HG03457 (cell line): Measurements from ENCODE around the gene CFAP73.

ENCODE experiments used
- ATAC-seq: cut with Tn5 transposase; IDR thresholded peaks from one replicate; pipeline ENCODE4 v1.9.1; 2021; ENCODE audit warnings: moderate number of reproducible peaks; ENCODE audit not compliant: unreplicated experiment

Gene CFAP73

GRCh38 chr12:113162102-113163029 lies 12.8 kb downstream of the CFAP73 start:
- ATAC-seq: no peak

GRCh38 chr12:113163030-113163360 lies 13.5 kb downstream of the CFAP73 start:
- ATAC-seq: no peak

GRCh38 chr12:113164014-113164413 lies 14.5 kb downstream of the CFAP73 start:
- no peak for ATAC-seq

GRCh38 chr12:113165521-113166450 lies 16.3 kb downstream of the CFAP73 start:
- ATAC-seq: no peak

GRCh38 chr12:113167868-113168267 lies 18.3 kb downstream of the CFAP73 start:
- ATAC-seq: no peak

GRCh38 chr12:113169697-113170096 lies 20.2 kb downstream of the CFAP73 start:
- no peak for ATAC-seq

- no peak for ATAC-seq
Measured at GRCh38 chr12:113170457-113170856, 20.9 kb downstream of the CFAP73 start.

- no peak for ATAC-seq
Measured at GRCh38 chr12:113170926-113171325, 21.4 kb downstream of the CFAP73 start.

GRCh38 chr12:113171543-113171942 lies 22.0 kb downstream of the CFAP73 start:
- ATAC-seq: no peak

- no peak for ATAC-seq
Measured at GRCh38 chr12:113172185-113172584, 22.7 kb downstream of the CFAP73 start.

- no peak for ATAC-seq
Measured at GRCh38 chr12:113173081-113173698, 23.7 kb downstream of the CFAP73 start.

GRCh38 chr12:113174461-113175384 lies 25.2 kb downstream of the CFAP73 start:
- ATAC-seq: no peak

- no peak for ATAC-seq
Measured at GRCh38 chr12:113179023-113179422, 29.5 kb downstream of the CFAP73 start.

- ATAC-seq: no peak
Measured at GRCh38 chr12:113180333-113180732, 30.8 kb downstream of the CFAP73 start.

- no peak for ATAC-seq
Measured at GRCh38 chr12:113181975-113182374, 32.5 kb downstream of the CFAP73 start.

- ATAC-seq: no peak
Measured at GRCh38 chr12:113183030-113183589, 33.6 kb downstream of the CFAP73 start.

- ATAC-seq: peak; percentile 26
Measured at GRCh38 chr12:113184098-113184899, 34.8 kb downstream of the CFAP73 start.

- peak; percentile 64 for ATAC-seq
Measured at GRCh38 chr12:113184900-113185179, 35.3 kb downstream of the CFAP73 start.
